HepG2 (cell line): ENCODE results near the gene OR6N1.

ENCODE experiments used
- ETV6 ChIP-seq: sonication (generic); formaldehyde crosslinking; conservative IDR thresholded peaks from 2 replicates; pipeline ENCODE4 v1.4.0; 2020; ENCODE audit warnings: missing genetic modification reagents
- ZNF124 ChIP-seq: sonication (generic); formaldehyde crosslinking; IDR thresholded peaks from 2 replicates; pipeline ENCODE4 v1.4.0; 2020; ENCODE audit warnings: missing genetic modification reagents

DNA sequence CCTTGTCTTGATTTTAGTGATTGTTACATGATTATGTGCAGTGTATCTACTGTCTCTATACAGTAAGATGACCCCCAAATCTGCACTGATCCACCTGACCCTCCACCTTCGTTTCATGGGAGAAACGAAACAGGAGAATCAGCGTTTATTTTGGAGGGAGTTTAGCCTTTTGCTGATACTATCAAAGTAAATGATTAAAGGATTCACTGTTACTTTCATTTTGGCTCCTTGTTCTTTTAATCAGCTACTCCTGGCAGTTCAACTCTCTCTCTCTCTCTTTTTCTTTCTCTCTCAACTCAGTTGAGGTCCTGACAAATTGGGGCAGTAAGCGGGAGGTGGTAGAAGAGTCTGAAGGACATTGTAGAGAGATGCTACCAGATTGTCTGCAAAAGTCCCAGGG is 41.5 kb downstream of the OR6N1 start:
- no peak for TF ChIP-seq ETV6 (CRISPR knock-in tag)
- no peak for TF ChIP-seq ZNF124 (CRISPR knock-in tag)
